Epithelial cell of esophagus (primary cell): ENCODE measurements around the gene FBXO44.
A peak's percentile ranks its signal among the peaks of the same experiment; 100 is the strongest.

Source experiments
- DNase-seq: peaks from one replicate; pipeline ENCODE4 v3.0.0; 2010; ENCODE audit warnings: low read depth
- H3K4me3 ChIP-seq: 2 replicates; pipeline ENCODE4 v1.5.1; 2011; ENCODE audit warnings: mild to moderate bottlenecking, low read length, control low read depth
- CTCF ChIP-seq: IDR thresholded peaks from 2 replicates; pipeline ENCODE4 v1.5.1; 2011; ENCODE audit warnings: low read depth, mild to moderate bottlenecking, low read length, control low read depth, inconsistent platforms; ENCODE audit not compliant: insufficient read depth; ENCODE audit errors: missing control alignments

The FBXO44 gene

GRCh38 chr1:11645670-11646265 is 8.9 kb upstream of the FBXO44 start:
- H3K4me3 ChIP-seq: no peak overlapping the region
- peak; percentile 86 for TF ChIP-seq CTCF
- DNase-seq: peak; percentile 81

- no peak for TF ChIP-seq CTCF
- H3K4me3 ChIP-seq: no peak overlapping the region
- no peak for DNase-seq
Observed at GRCh38 chr1:11646317-11646716, 8.4 kb upstream of the FBXO44 start.

GRCh38 chr1:11647333-11647732 is 7.3 kb upstream of the FBXO44 start:
- no peak overlapping the region for H3K4me3 ChIP-seq
- no peak for TF ChIP-seq CTCF
- no peak for DNase-seq

GRCh38 chr1:11648039-11648438 is 6.6 kb upstream of the FBXO44 start:
- no peak for DNase-seq
- no peak overlapping the region for H3K4me3 ChIP-seq
- no peak for TF ChIP-seq CTCF

- DNase-seq: peak; percentile 58
- TF ChIP-seq CTCF: peak; percentile 10
- no peak overlapping the region for H3K4me3 ChIP-seq
Observed at GRCh38 chr1:11648732-11649158, 5.9 kb upstream of the FBXO44 start.

GRCh38 chr1:11649237-11649623 is 5.4 kb upstream of the FBXO44 start:
- no peak for TF ChIP-seq CTCF
- H3K4me3 ChIP-seq: no peak overlapping the region
- DNase-seq: no peak

- H3K4me3 ChIP-seq: no peak overlapping the region
- DNase-seq: no peak
- TF ChIP-seq CTCF: no peak
Observed at GRCh38 chr1:11649624-11650330, 4.9 kb upstream of the FBXO44 start.
